Measurements from ENCODE around the gene CDK16.

The CDK16 gene

GRCh38 chrX:47214435-47215077 lies 3.9 kb upstream of the CDK16 start:
- TF ChIP-seq CTCF (IDR thresholded peaks at IDR 0.05; ENCODE audit: low read depth, low read length), result no peak
- DNase-seq (ENCODE audit: low read depth in 2 of 2), result no peak
- no peak overlapping the region for H3K4me3 ChIP-seq (replicated peaks in 1 of 2; ENCODE audit: low read depth in 2 of 2, low read length in 2 of 2)

- TF ChIP-seq CTCF (IDR thresholded peaks at IDR 0.05; ENCODE audit: low read depth, low read length), result no peak
- DNase-seq (ENCODE audit: low read depth in 2 of 2), result no peak
- H3K4me3 ChIP-seq (replicated peaks in 1 of 2; ENCODE audit: low read depth in 2 of 2, low read length in 2 of 2), result no peak overlapping the region
These were observed 3.1 kb upstream of the CDK16 start for GRCh38 chrX:47215291-47215900.

GRCh38 chrX:47216393-47216925 lies 2.0 kb upstream of the CDK16 start:
- no peak for TF ChIP-seq CTCF (IDR thresholded peaks at IDR 0.05; ENCODE audit: low read depth, low read length)
- no peak overlapping the region for H3K4me3 ChIP-seq (replicated peaks in 1 of 2; ENCODE audit: low read depth in 2 of 2, low read length in 2 of 2)
- DNase-seq (ENCODE audit: low read depth in 2 of 2), result no peak

GRCh38 chrX:47217121-47217851 lies 1.2 kb upstream of the CDK16 start:
- DNase-seq (ENCODE audit: low read depth in 2 of 2), result peak; percentile 66 to 68
- TF ChIP-seq CTCF (IDR thresholded peaks at IDR 0.05; ENCODE audit: low read depth, low read length), result no peak
- H3K4me3 ChIP-seq (replicated peaks in 1 of 2; ENCODE audit: low read depth in 2 of 2, low read length in 2 of 2), result no peak overlapping the region

GRCh38 chrX:47217852-47218279 lies 615 bp upstream of the CDK16 start:
- peak; percentile 98 to 99 for DNase-seq (ENCODE audit: low read depth in 2 of 2)
- peak overlapping the region; percentile 65 to 66 for H3K4me3 ChIP-seq (replicated peaks in 1 of 2; ENCODE audit: low read depth in 2 of 2, low read length in 2 of 2)
- no peak for TF ChIP-seq CTCF (IDR thresholded peaks at IDR 0.05; ENCODE audit: low read depth, low read length)

- DNase-seq (ENCODE audit: low read depth in 2 of 2), result no peak
- TF ChIP-seq CTCF (IDR thresholded peaks at IDR 0.05; ENCODE audit: low read depth, low read length), result no peak
These were observed 687 bp downstream of the CDK16 start for GRCh38 chrX:47218920-47219815.

More at GRCh38 chrX:47218920-47219815, 687 bp downstream of the CDK16 start:
- H3K4me3 ChIP-seq (replicated peaks in 1 of 2; ENCODE audit: low read depth in 2 of 2, low read length in 2 of 2), result peak overlapping the region; percentile 65 to 66
